HEK293T (cell line): ENCODE measurements around the gene MATN1.

Experiments used
- ARNT ChIP-seq: fragments of 450-650 bp; IDR thresholded peaks from 2 replicates; pipeline ENCODE4 v1.6.1; 2017; ENCODE audit warnings: mild to moderate bottlenecking
- BHLHE40 ChIP-seq: fragments of 450-650 bp; IDR thresholded peaks from 2 replicates; pipeline ENCODE4 v1.6.1; 2016; ENCODE audit warnings: mild to moderate bottlenecking, moderate library complexity, borderline replicate concordance
- ELF4 ChIP-seq: fragments of 450-650 bp; IDR thresholded peaks from 2 replicates; pipeline ENCODE4 v1.6.1; 2017; ENCODE audit warnings: antibody characterized with exemption
- FOXK2 ChIP-seq: fragments of 450-650 bp; IDR thresholded peaks from 2 replicates; pipeline ENCODE4 v1.6.1; 2016; ENCODE audit warnings: mild to moderate bottlenecking
- L3MBTL2 ChIP-seq: fragments of 450-650 bp; conservative IDR thresholded peaks from 2 replicates; pipeline ENCODE4 v1.6.1; 2016; ENCODE audit warnings: mild to moderate bottlenecking
- NFRKB ChIP-seq: fragments of 450-650 bp; IDR thresholded peaks from 2 replicates; pipeline ENCODE4 v1.6.1; 2016; ENCODE audit warnings: mild to moderate bottlenecking, moderate library complexity
- SP1 ChIP-seq: fragments of 450-650 bp; IDR thresholded peaks from 2 replicates; pipeline ENCODE4 v1.6.1; 2017
- SUZ12 ChIP-seq: fragments of 450-650 bp; IDR thresholded peaks from 2 replicates; pipeline ENCODE4 v1.6.1; 2016; ENCODE audit warnings: mild to moderate bottlenecking
- TF ChIP-seq, protein P1 (sequence below): fragments of 450-650 bp; IDR thresholded peaks from 2 replicates; pipeline ENCODE4 v1.6.1; 2016

DNA sequence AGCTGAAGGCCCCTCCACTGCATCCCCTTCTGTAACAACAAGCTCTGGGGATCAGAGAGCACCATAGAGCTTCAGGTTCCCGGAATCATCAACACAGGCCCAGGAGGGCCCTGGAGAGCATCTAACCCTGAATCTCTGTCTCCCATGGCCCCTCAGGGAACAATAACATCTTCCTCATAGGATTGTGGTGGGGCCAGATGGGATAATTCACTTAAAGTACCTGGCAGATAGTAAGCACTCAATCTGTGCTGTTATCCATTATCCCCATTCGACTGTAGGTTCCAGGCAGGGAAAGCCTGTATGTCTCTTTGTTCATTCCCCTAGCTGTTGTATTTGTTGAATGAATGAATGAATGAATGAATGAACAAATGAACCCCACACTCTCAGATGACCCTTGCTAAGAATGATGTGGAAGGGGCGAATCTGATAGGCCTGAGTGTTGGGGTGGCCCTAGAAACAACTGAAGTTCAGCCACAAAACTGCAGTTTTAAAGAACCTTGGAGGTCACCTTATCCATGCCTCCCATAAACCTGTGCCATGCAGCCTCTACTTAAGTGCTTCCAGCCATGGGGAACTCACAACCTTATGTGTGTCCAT is 19.7 kb upstream of the MATN1 start:
- TF ChIP-seq L3MBTL2 (no peak), SUZ12 (no peak), BHLHE40 (no peak), ELF4 (no peak), SP1 (no peak), ARNT (no peak), FOXK2 (no peak), NFRKB (no peak)
- TF ChIP-seq, protein P1, sequence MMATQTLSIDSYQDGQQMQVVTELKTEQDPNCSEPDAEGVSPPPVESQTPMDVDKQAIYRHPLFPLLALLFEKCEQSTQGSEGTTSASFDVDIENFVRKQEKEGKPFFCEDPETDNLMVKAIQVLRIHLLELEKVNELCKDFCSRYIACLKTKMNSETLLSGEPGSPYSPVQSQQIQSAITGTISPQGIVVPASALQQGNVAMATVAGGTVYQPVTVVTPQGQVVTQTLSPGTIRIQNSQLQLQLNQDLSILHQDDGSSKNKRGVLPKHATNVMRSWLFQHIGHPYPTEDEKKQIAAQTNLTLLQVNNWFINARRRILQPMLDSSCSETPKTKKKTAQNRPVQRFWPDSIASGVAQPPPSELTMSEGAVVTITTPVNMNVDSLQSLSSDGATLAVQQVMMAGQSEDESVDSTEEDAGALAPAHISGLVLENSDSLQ = no peak
